SKM-1 treated with dmso at 0.1 percent for 144 hours (cell line): ENCODE data around the gene NCOA3.
"Not testable (repeated sequence)": the region's sequence is repeated elsewhere in the genome, so short reads cannot be mapped to it uniquely, and the experiment has no call there.

ENCODE experiments used
- DNase-seq: peaks from one replicate; lab custom pipeline; 2025; ENCODE audit not compliant: unreplicated experiment; lab: John Stamatoyannopoulos, UW

Gene NCOA3

GRCh38 chr20:47561180-47561579, 59.5 kb downstream of the NCOA3 start:
- no peak for DNase-seq

DNA sequence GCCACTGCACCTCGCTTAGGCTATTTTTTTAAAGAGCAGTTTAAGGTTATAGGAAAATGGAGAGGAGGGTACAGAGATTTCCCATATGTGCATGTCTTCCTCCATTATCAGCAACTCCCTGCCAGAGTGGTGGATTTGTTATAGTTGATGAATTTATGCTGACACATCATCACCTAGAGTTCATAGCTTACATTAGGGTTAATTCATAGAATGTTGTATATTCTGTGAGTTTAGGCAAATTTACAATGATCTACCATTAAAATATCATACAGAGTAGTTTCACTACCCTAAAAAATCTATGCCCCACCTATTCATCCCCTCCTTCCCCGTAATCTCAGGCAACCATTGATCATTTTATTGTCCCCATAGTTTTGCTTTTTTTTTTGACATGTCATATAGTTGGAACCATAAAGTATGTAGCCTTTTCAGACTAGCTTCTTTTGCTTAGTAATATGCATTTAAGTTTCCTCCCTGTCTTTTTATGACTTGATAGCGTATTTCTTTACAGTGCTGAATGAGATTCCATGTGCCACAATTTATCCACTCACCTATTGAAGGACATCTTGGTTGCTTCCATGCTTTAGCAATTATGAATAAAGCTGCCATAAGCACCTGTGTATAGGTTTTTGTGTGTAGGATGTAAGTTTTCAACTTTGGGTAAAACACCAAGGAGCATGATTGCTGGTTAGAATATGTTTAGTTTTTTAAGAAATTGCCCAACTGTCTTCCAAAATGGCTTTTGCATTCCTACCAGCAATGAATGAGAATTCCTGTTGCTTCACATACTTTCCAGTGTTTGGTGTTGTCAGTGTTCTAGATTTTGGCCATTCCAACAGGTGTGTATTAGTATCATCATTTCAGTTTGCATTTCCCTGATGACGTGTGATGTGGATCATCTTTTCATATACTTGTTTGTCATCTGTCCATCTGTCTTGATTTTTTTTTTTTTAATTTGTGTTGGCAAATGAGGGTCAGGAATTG, 60.2 kb downstream of the NCOA3 start:
- no peak for DNase-seq

- no peak for DNase-seq
These were observed 64.6 kb downstream of the NCOA3 start for GRCh38 chr20:47566269-47566668.

DNA sequence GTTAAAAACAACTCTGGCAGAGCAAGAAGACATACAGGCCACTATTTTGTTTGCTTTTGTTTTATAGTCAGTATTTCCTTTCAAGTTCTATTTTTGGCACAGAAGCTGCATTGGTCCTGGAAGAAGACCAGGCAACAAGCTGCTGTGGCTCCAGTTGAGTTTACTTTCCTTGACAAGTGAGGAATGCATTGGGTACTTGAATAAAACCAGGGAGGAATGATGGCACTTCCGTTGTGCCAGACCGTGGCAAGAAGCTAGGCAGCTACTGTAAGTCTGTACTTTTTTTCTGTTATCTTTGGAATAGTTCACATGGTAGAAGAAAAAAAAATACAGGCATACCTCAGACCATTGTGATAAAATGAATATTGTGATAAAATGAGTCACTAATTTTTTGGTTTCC, 66.3 kb downstream of the NCOA3 start:
- no peak for DNase-seq

DNA sequence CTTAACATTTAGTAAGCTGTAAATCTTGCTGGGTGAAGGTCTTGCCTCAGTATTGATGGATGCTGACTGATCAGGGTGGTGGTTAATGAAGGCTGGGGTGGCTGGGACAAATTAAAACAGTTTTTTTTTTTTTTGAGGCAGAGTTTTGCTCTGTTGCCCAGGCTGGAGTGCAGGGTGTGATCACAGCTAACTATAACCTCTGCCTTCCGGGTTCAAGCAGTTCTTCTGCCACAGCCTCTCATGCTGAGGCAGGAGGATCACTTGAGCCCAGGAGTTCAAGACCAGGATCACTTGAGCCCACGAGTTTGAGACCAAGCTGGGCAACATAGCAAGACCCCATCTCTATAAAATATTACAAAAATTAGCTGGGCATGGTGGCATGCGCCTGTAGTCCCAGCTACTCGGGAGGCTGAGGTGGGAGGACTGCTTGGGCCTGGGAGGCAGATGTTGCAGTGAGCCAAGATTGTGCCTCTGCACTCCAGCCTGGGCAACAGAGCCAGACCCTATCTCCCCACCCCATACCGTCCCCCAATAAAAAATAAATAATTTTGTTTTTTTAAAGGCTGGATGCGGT, 67.2 kb downstream of the NCOA3 start:
- no peak for DNase-seq

DNA sequence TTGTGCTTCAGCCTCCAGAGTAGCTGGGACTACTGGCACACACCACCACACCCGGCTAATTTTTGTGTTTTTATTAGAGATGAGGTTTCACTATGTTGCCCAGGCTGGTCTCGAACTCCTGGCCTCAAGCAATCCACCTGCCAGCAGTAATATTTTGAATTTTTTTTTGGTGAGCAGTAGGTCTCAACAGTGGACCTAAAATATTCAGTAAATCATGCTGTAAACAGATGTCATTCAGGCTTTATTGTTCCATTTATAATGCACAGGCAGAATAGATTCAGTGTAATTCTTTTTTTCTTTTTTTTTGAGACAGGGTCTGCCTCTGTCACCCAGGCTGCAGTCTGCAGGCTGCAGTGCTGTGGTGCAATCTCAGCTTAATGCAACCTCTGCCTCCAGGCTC, 69.7 kb downstream of the NCOA3 start:
- DNase-seq, result no peak

DNA sequence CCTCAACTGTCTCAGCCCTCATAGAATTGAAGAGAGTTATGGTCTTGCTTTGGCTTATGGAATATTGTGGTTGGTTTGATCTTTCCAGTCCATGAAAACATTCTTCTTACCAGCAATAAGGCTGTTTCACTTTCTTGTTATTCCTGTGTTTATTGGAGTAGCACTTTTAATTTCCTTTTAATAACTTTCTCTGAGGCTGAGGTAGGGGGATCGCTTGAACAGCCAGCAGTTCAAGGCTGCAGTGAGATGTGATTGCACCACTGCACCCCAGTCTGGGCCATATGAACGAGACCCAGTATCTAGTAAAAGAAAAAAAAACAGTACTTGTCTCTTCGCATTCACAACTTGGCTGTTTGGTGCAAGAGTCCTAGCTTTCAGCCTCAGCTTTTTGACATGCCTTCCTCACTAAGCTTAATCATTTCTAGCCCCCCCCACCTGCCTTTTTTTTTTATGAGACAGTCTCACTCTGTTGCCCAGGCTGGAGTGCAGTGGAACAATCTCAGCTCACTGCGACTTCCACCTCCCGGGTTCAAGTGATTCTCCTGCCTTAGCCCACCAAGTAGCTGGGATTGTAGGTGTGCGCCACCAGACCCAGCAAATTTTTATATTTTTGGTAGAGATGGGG, 70.5 kb downstream of the NCOA3 start:
- DNase-seq, result no peak

DNA sequence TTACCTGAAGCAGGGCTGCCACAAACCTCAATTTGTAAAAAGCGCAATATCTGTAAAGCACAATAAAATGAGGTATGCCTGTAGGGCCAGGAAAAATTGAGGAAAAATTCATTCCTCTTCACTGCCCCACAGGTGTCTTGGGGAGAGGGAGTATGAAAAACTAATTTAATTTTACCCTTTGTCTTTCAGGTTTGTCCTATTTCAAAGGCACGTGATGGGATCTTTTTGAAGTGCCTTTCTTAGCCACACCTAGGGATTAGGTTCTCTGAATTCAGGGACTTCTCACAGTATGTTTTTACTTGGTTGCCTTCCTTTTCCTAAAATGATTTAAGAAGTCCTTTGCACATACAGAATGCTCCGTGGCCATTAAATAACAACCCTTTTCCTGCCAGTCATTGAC, 71.9 kb downstream of the NCOA3 start:
- DNase-seq, result no peak

DNA sequence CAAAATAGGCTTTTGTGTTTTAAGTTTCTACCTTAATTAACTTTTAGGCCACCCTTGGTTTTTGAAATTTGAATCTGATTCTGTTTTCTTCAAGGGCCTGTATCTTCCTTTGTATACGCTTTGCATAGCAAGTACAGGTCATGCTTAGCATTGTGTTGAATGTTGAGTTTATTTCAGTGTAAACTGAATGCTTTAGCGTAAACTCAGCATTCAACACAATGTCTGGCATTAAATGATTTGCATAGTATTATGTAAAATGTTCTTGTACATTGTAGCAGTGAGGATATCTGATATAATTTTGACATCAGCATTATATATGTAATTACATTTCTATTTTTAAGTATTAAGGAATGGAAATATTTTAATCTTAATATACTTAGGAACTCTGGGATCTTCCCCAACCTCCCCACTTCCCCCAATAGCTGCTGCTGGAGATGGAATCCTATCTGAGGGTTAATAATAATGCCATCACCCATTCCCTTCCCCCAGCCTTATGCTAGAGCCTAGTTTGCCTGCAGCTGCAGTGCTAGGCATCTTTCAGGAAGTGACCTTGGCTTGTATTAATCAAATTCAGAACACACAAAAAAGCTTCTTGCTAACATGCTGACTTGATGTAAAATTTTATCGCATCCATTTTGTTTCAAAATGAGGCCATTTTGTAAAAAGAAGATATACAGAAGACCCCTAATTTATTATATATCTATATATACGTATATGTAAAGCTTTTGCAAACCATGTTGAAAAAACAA, 73.1 kb downstream of the NCOA3 start:
- DNase-seq, result no peak

- DNase-seq, result peak; percentile 61
These were observed 74.9 kb downstream of the NCOA3 start for GRCh38 chr20:47576516-47577033.

DNA sequence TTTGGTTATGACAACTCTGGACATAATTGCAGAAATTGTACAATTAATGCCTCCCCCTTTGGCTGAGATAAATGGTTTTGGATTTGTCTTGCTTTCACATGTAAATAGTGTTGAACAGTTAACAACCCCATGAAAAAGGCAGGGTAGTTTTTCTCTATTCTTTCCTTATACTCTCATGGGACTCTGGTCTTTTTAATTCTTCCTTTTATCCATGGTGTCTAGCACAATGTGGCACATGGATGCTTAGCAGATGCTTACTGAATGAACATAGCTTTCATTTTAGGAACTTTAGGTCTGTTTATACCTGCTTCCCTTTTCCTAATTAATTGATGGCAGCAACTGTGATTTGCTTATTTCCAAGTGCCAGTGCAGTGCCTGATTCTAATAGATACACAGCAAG, 75.6 kb downstream of the NCOA3 start:
- no peak for DNase-seq

DNA sequence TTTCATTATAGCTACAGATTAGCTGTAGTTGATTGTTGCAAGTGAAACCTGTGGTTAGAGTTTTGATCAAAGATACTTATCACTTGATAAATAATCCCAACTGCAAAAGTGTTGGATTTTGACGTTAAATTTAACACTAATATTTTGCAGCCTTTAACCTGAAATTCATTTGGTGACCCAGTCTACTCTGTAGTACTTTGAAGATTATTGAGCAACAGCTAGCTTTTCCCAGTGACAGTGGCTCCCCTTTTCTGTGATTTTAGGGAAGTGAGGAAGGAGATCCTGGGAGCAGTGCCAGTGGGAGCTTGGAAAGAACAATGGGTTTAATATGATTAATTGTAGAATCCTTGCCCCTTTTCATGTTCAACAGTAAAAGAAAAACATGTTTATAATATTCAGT, 76.9 kb downstream of the NCOA3 start:
- no peak for DNase-seq

DNA sequence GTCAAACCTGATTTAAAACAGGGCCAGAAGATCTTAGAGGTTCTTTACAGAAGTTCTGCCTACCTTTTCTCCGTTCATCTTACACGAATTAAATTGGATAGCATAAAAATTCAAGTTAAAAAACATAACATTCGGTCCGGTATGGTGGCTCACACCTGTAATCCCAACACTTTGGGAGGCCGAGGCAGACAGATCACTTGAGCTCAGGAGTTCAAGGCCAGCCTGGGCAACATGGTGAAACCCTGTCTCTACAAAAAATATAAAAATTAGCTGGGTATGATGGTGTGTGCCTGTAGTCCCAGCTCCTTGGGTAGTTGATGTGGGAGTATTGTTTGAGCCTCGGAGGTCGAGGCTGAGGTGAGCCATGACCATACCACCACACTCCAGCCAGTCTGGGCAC, 79.0 kb downstream of the NCOA3 start:
- not testable (repeated sequence) for DNase-seq

GRCh38 chr20:47581090-47581489, 79.4 kb downstream of the NCOA3 start:
- no peak for DNase-seq

DNA sequence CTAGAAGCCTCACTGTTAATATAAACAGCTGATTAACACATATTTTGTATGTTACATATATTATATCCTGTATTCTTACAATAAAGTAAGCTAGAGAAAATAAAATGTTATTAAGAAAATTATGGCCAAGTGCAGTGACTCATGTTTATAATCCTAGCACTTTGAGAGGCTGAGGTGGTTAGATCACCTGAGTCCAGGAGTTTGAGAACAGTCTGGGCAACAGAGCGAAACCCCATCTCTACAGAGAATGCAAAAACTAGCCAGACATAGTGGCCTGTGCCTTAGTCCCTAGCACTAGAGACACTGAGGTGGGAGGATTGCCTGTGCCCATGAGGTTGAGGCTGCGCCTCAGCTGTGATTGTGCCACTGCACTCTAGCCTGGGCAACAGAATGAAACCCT, 81.9 kb downstream of the NCOA3 start:
- DNase-seq, result no peak

- no peak for DNase-seq
These were observed 83.5 kb downstream of the NCOA3 start for GRCh38 chr20:47585087-47585747.

DNA sequence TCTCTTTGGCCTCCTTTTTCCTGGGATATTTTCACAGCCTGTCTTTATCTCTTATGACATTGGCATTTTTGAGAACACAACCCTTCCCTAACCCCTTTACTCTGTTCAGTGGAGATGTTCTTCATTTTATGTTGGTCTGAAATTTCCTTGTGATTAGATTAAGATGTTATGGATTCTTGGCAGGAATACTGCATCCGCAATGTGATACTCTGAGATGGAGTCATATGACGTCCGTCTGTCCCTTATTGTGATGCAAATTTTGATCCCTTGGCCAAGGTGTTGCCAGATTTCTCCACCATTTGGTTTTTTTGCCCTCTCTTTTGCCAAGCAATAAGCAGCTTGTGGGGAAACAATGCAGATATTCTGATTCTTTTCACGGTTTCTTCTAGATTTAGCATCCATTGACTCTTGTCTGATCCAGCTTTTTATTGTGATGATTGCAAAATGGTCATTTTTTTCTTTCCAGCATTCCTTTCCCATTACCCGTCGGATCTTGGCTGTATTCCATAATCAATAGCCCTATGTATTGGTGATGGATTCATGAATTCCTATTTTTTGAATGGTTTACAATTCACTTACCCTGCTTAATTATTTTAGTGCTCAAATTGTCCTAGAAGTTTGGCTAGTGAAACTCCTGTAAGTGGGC, 85.1 kb downstream of the NCOA3 start:
- no peak for DNase-seq

DNA sequence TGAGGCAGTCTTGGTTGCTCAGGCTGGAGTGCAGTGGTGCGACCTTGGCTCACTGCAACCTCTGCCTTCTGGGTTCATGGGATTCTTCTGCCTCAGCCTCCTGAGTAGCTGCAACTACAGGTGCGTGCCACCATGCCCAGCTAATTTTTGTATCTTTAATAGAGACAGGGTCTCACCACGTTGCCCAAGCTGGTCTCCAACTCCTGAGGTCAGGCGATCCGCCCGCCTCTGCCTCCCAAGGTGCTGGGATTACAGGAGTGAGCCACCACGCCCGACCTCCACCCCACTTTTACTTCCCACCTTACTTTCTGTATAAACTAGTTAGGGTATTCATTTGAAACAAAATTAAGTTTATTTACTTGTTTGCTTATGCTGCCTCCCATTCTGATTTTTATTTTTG, 86.5 kb downstream of the NCOA3 start:
- DNase-seq, result no peak

DNA sequence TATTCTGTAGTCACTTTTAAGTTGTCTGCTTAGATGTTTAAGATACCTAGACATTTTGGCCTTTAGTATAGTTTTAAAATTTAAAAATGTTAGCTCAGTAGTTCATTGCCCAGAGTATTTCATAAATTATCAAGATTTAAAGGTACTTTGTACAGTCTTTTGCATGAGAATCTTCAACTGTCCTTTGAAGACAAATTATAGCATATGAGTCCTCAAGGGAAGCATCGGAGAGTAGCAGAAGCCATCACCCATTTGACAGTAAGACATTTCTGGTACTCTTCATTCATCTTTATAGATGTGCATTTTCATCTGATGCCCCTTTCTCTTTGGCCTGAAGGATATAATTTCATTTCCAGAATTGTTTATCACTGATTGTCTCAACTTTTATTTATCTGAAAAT, 89.5 kb downstream of the NCOA3 start:
- DNase-seq, result no peak

GRCh38 chr20:47594157-47594556, 92.5 kb downstream of the NCOA3 start:
- no peak for DNase-seq
